ENCODE measurements around the gene CPB2.

Gene CPB2

DNA sequence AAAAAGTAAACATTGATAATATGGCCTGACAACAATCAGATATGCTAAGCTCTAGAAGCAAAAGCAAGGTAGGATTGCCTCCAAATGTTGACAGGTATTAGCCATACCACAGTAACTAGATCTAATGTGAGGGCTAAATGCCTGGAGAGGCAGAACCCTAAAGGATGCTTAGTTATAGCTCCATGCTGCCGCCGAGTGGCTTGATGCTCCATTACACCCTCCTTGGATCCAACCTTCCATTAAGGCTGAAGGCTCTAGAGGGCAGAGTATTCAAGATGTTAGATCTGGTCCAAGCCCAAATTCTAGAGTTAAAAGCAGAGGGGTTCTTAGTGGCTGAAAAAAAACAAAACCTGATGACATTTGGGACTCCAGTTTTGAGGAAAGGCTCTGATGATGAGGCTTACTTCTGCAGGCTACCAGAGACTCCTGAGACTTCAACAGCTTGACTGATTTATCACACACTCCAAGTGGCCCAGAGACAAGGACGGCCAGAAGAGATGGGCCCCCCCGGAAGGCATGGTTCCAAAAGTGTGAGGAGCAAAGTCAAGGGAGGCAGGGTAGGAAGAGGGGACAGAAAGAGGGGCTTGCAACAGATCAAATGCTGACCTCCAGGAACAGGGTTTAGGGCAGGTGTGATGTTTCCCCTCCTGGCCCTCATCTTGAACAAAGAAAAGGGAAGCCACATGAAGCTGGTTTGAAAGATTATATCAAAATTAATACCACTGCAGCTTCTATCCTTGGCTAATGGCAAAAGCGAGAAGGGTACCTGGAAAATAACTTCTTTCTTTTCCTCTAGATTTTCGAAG lies 21.9 kb upstream of the CPB2 start:
- DNase-seq (ENCODE audit: low read depth, low spot score) = peak; percentile 42

DNA sequence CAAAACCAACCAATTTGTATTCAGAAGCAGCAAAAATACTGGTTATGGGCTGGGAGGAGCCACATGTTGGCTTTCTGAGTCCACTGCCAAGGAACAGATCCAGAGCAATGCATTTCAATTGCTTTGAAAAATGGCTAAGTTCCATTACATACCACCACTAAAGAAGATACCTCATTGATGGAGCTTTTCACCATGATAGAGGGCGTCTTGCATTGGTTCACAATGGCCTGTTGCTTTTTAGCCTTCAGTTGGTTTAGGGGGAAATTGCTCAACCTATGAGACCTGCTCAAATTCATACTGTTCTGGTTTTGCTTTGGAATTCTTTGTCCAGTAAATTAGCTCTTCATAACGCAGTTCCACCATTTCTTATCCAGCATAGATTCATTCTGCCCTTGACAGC lies 21.2 kb upstream of the CPB2 start:
- no peak for DNase-seq (ENCODE audit: low read depth, low spot score)

DNA sequence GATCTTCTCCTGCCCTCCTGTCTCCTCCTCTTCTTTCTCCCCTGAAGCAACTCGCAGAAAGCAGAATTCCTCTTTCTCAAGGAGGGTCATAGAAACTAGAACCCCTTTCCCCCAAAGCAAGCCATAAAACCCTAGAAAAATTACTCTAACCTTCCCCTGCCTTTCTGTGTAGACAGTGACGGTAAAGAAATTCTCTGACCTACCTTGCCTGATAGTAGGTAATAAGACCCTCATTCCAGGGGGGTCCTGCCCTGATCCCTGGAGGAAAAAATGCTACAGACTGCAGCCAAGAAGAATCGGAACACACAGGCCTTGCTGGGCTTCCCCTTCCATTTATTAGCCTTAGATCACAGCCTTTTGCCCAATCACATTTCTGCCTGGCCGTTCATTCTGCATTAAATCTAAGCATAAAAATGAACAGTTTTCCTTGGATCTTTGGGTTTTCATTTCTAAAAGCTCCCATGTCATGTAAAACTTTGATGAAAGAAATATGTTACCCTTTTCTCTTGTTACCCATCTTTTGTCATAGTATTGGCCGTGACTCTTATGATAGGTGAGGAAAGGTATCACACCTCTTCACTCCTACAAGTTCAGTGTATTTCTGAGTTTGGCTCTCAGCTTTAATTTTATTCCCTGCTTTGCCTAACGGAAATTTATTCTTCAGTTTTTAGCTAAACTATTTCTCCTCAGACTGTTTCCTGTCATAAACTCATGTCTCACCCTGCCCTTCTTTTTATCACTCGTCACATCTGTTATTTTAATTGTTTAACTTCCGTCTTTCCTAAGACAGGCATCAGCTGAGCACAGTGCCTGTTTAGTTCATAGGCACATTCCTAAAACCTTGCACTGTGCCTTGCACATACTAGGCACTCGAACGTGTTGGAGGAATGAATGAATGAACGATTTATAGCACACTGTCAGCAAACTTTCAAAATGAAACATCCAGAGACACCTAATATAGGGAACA lies 20.4 kb upstream of the CPB2 start:
- DNase-seq (ENCODE audit: low read depth, low spot score) = no peak

DNA sequence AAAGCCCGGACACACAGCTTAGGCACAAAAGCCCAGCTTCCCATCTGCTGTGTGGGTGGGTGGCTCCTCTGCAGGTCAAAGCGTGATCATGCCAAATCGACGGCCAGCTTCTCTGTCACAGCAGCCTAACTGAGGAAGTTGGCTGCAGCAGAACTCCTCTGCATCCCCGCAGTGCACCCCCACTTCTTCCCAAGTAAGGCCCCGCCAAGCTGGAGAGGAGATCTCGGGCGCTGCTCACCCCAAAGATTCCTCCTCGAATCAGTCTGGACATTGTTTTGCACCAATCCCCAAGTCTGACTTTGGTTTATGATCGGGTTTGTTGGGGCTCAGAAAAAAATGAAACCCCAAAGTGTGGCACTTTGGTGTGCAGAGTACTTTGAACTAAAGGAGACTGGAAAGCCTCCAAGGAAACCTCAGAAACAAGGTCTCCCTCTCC lies 19.7 kb upstream of the CPB2 start:
- no peak for DNase-seq (ENCODE audit: low read depth, low spot score)

DNA sequence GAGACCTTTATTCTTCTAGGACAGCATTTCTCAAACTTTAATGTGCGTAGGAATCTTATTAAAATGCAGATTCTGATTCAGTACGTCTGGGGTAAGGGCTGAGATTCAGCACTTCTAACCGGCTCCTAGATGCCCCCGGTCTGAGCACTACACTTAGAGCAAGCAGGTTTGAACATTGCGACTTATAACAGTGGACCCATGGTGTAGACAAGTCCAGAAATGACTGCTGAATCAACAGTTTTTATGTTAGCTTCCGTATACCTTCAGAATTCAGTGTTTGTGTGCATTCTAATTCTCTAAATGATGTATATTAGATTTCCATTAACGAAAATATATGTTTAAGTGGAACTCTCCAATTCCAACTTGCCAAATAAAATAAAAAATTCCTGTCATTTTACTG lies 17.5 kb upstream of the CPB2 start:
- DNase-seq (ENCODE audit: low read depth, low spot score) = no peak

DNA sequence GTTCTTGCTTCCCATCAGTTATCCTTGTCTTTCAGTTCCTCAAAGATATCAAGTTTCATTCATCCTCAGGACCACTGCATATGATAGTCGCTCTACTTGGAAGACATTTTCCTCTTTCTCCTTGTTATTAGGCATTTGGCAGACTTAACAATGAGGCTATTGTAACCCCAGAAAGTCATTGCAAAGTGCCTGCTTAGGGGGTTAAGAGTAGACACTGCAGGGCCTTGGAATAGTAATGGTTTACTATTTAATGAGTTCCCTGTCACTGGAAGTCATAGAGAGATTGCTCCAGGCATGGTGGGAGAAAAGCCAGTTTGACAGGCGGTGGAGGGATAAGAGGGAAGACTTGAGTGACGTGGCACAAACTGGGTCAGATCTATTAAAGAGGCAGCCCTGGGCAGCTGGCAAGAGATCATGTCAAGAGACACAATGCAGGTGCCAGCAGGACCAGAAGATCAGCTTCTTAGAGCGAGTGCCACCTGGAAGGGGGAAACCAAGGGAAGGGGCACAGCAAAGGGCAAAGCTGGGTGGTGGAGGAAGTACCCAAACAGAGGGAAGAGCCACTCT lies 16.8 kb upstream of the CPB2 start:
- DNase-seq (ENCODE audit: low read depth, low spot score) = no peak

DNA sequence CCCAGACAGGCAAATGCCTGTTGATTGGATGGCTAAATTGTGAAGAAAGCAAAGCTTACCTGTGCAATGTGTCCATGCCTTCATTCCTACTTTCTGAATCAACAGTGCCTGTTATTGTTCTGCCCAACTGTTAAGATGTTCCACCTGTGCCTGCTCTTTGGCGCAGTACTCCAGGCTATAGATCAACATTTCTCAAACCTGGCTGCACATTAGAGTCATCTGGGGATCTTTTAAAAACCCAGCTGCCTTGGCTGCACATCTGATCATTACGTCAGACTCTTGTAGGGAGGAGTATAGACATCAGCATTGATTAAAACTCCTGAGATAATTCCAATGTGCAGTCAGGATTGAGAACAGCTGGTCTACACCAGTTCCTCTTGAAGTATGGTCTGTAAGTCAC lies 16.2 kb upstream of the CPB2 start:
- DNase-seq (ENCODE audit: low read depth, low spot score) = no peak

DNA sequence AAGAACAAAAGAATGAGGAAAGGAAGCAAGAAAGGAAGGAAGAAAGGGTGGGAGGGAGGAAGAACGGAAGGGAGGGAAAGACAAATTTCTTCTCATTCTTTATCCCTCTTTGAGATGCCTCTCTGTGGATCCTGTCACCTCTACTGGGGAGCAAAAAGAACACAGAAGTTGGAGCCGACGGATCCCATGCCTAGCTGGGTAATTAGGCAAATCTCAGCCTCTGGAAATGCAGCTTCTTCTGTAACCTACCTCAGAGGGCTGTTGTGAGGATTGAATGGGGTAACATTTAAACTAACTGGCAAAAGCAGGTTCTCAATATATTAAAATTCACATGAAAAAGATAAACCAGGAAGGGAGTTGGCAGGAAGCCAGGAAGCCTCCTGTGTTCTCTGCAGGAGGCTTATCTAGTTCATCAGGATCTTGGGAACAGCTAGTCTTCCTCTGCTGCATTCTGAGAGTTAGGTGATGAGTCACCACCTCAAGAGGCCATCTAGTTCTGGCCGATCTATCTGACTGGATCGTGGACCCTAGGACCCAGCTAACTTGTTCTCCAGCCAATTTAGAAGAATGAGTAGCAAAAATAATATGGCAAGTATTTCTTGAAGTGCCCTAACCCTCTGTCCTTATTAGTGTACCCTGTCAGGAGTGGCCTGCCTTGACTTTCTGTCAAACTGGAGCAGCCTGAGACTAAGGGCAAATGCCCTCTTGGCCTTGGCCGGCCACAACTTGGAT lies 15.2 kb upstream of the CPB2 start:
- DNase-seq (ENCODE audit: low read depth, low spot score) = peak; percentile 53

DNA sequence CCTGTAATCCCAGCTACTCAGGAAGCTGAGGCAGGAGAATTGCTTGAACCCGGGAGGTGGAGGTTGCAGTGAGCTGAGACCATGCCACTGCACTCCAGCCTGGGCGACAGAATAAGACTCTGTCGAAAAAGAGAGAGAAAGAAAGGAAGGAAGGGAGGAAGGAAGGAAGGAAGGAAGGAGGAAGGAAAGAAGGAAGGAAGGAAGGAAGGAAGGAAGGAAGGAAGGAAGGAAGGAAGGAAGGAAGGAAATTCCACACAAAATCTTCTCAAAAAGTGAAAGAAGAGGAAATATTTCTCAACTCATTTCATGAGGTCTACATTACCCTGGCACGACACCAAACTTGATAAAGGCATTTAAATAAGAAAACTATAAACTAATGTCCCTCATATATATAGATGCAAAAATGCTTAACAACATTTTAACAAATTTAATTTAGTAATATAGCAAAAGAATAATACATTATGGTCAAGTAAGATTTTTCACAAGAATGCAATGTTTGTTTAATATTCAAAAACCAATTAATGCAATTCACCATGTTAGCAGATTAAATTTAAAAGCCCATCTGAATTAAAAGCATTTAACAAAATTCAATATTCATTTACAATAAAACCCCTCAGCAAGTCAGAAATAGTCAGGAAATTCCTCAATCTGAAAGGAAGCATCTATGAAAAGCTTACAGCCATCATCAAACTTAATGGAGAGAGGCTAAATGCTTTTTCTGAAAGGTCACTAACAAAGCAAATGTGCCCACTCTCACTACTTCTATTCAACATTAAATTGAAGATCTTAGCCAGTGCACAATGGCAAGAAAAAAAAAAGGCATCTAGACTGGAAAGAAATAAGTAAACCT lies 12.0 kb upstream of the CPB2 start:
- no peak for DNase-seq (ENCODE audit: low read depth, low spot score)

DNA sequence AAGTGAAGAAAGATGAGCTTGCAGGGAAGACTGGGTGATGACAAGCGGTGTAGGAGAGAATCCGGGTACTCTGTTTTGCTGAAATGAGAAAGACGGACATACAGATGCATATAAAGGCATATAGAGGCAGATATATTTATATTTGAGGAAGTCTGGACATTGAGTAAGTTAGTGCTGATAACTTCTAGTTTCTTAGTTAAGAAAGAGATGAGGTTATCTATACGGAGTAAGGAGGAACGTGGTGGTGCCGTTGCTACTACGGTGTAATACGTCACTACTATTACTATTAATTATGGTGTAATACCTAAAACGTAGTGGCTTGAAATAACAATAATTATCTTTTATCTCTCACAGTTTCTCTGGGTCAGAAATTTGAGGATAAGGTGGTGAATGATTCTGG lies 9.8 kb upstream of the CPB2 start:
- no peak for DNase-seq (ENCODE audit: low read depth, low spot score)

DNA sequence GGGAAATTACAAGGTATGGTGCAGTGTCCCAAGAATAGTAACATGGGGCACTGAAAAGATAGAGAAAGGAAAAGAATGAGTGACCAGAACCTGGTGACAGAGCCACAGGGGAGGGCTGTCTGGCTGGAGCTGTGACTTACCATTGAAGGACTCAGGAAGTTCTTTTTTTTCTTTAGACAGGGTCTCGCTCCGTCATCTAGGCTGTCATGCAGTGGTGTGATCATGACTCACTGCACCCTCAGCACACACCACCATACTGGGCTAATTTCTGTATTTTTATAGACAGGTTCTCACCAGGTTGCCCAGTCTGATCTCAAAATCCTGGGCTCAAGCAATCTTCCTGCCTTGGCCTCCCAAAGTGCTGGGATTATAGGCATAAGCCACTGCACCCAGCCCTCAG lies 8.8 kb upstream of the CPB2 start:
- no peak for DNase-seq (ENCODE audit: low read depth, low spot score)

DNA sequence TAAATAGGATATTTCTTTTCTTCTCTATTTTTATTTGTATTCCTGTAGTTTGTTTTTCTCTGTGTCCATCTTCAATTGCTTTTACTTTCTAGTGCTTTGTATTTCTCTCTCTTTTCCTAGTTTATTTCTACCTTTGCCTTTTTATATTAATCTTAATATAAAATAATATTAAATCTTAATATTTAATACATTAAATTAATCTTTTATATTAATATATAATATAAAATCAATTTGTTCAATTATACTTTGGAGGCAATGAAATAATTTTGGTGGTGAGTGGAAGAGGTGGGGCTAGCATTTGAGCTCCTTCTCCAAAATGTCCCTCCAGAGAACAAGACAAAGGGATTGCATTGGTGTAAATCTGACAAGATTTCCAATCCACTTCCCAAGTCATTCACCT lies 6.3 kb upstream of the CPB2 start:
- DNase-seq (ENCODE audit: low read depth, low spot score) = no peak

DNA sequence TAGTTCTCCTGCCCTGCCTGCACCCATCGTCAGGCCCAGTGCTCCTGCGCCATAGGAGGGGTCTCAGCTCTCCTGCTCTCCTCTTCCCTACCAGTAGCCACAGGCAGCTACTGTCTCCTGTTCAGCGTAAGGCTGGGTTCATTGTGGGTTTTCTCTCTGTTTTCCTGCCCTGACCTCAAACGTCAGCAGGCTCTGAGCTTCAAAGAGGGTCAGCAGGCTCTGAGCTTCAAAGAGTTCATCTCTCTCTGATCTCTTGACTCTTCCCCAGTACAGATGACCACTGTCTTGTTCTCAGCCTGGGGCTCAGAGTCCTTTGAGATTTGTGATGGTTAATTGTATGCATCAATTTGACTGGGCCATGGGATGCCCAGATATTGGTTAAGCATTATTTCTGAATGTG lies 4.6 kb upstream of the CPB2 start:
- DNase-seq (ENCODE audit: low read depth, low spot score) = no peak

DNA sequence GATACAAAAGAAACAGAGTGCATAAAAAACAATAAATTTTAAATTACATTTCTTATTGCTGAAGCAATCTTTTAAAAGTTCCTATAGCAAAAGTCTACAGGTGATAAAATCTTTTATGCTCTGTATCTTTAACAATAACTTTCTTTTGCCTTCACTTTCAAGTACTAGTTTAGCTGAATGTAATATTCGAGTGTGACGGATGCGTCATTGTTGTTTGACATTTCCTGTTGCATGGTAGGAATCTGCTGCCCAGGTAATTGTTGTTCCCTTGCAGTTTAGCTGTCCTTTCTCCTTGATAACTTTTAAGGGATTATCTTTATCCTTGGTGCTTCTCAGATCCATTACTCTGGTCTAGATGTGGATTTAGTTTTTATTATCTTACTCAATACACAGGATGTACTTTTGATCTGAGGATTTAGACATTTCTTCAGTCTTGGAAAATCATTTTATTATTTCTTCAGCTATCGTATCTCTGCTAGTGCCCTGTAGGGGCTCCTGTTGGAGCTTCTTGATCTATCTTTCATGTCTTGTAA lies 2.1 kb upstream of the CPB2 start:
- no peak for DNase-seq (ENCODE audit: low read depth, low spot score)

DNA sequence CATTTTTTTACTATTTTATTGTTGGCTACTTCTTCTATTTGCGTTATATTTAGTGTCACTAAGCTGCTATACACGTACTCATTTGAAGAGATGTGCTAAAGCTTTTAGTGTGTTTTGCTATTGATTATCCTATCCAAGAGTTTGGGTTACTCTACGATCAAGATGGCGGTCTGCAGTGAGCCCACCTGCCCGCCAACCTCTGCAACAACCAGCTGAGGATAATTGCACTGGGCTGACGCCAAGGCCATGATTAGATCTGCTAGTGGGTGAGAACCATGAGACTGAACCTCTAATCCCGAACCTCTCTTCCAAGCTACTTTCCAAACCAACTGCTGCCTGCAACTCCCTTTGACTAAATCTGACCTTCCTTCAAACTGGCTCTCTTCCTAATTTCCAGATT lies 1.8 kb downstream of the CPB2 start:
- DNase-seq (ENCODE audit: low read depth, low spot score) = no peak

DNA sequence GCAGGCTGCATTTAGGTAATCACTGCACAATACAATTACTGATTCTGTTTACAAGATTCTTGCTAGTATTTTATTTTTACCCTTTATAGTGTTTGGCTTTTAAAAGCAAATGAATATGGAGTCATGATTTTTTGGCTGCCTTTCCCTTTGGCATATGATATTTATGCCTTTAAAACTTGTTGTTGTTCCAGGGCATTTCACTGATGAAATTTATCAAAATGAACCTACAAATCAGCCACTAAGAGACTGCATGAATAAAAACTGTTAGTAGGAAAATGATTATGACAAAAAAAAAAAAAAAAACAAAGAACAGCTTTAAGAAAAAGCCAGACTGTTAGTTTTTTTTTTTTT lies 2.6 kb downstream of the CPB2 start:
- DNase-seq (ENCODE audit: low read depth, low spot score) = no peak

DNA sequence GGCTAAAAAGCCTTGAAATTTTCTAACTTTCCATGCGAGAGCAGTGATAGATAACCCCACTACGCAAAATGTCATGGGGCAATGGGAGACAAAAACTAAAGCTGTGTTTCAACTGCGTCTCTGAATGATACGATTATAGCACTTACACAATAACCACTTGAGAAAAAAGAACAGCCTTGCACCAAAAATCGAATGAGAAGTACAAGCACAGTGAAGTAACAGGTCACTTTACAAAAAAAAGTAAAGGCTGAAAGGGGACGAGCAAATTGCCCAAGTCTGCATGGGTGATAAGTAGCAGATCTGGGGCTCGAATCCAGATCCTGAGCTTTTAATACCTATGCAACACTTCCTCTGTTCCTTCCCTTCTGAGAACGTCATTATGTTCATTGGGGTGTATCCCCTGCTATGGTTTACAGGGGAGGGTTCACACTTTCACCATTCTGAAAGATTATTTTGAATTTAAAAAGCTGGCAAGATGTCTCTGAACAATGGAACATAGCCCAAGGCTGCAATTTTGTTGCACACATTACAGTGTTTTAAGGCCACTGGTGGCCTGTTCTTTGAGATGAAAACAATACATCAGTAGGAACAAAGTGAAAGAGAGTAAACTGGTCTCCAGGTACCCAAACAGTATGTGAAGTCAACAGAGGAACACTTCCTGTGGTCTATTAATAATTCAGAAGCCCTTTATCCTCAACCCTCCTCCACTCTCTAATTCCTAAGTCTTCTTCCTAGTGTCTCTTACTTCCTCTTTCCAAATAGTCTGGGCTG lies 3.2 kb downstream of the CPB2 start:
- DNase-seq (ENCODE audit: low read depth, low spot score) = no peak

DNA sequence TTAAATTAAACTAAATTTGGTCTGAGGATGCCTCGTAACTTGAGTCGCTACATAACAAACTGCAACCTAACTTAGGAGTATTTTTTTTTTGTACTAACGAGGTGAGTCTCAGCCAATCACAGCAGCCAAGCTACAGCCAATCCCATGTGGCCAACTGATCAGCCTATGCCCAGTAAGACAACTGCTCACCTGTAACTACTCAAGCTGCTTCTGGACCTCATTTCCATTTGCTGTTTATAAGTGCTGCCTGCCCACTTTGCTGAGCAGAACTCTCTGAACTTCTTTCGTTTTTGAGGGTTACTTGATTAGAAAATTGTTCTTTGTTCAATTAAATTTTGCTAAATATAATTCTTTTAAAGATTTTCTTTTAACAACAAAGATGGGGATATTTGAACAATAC lies 3.8 kb downstream of the CPB2 start:
- DNase-seq (ENCODE audit: low read depth, low spot score) = no peak

DNA sequence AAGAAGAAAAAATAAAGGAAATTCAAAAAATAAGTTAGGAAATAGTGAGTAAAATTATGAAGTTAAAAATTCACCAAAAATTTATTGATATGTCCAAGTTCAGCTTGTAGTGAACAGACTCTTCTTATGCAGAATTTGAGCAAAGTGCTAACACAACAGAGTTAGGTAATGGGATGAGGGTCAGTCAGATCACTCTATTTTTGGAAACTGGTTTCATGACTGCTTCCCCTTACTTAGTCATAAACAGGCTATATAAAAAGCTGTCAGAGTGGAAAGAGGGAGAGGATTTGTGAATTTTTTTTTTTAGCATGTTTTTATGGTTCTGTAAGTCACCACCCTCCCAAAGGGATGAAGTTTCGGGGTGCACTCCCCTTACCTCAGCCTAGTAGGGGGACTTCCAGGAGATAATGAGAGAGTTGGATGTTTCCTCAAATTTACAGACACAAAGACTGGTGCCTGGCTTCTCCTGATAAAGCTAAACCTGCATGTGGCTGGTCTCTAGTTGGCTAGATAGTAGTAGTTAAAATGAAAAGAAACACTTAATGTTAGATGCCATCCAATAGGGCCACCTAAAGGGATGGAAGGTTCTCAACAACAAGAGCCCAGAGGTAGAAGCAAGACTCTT lies 4.5 kb downstream of the CPB2 start:
- DNase-seq (ENCODE audit: low read depth, low spot score) = no peak
